Ishikawa (cell line): ENCODE measurements around the gene LYRM2.

ENCODE experiments used
- CEBPB ChIP-seq: IDR thresholded peaks from 2 replicates; pipeline ENCODE4 v1.6.1; 2012
- CREB1 ChIP-seq: IDR thresholded peaks from 2 replicates; pipeline ENCODE4 v1.6.1; 2012; ENCODE audit warnings: low read depth
- EGR1 ChIP-seq: IDR thresholded peaks from 2 replicates; pipeline ENCODE4 v1.6.1; 2012
- EP300 ChIP-seq: IDR thresholded peaks from 2 replicates; pipeline ENCODE4 v1.6.1; 2012; ENCODE audit warnings: borderline replicate concordance
- FOXM1 ChIP-seq: IDR thresholded peaks from 2 replicates; pipeline ENCODE4 v1.6.1; 2012; ENCODE audit warnings: low read depth, borderline replicate concordance
- MAX ChIP-seq: IDR thresholded peaks from 2 replicates; pipeline ENCODE4 v1.6.1; 2012
- NFIC ChIP-seq: IDR thresholded peaks from 2 replicates; pipeline ENCODE4 v1.6.1; 2012
- RAD21 ChIP-seq: IDR thresholded peaks from 2 replicates; pipeline ENCODE4 v1.6.1; 2012; ENCODE audit warnings: low read depth
- REST ChIP-seq: IDR thresholded peaks from 2 replicates; pipeline ENCODE4 v1.6.1; 2012; ENCODE audit warnings: low read depth, mild to moderate bottlenecking
- TAF1 ChIP-seq: IDR thresholded peaks from 2 replicates; pipeline ENCODE4 v1.6.1; 2012; ENCODE audit warnings: low read depth, mild to moderate bottlenecking
- TCF12 ChIP-seq: IDR thresholded peaks from 2 replicates; pipeline ENCODE4 v1.6.1; 2012; ENCODE audit warnings: low read depth
- TEAD4 ChIP-seq: IDR thresholded peaks from 2 replicates; pipeline ENCODE4 v1.6.1; 2012
- USF1 ChIP-seq: IDR thresholded peaks from 2 replicates; pipeline ENCODE4 v1.6.1; 2012
- YY1 ChIP-seq: IDR thresholded peaks from 2 replicates; pipeline ENCODE4 v1.6.1; 2012; ENCODE audit warnings: low read depth
- ZBTB7A ChIP-seq: IDR thresholded peaks from 2 replicates; pipeline ENCODE4 v1.6.1; 2012; ENCODE audit warnings: low read depth

LYRM2 gene

GRCh38 chr6:89613790-89614189, 24.8 kb downstream of the LYRM2 start:
- TF ChIP-seq REST (no peak), CREB1 (no peak), RAD21 (no peak), FOXM1 (no peak), USF1 (no peak), TCF12 (no peak), YY1 (no peak), CEBPB (no peak), EGR1 (no peak), NFIC (no peak), ZBTB7A (no peak), MAX (no peak), TEAD4 (no peak), TAF1 (no peak), EP300 (no peak)

- no peak for TF ChIP-seq CREB1
- no peak for TF ChIP-seq CEBPB
- TF ChIP-seq USF1: no peak
- no peak for TF ChIP-seq FOXM1
- no peak for TF ChIP-seq EP300
- TF ChIP-seq REST: no peak
- TF ChIP-seq TCF12: no peak
- TF ChIP-seq EGR1: no peak
- TF ChIP-seq ZBTB7A: no peak
- TF ChIP-seq MAX: no peak
- no peak for TF ChIP-seq NFIC
- TF ChIP-seq YY1: no peak
- TF ChIP-seq RAD21: no peak
- TF ChIP-seq TAF1: no peak
- no peak for TF ChIP-seq TEAD4
Measured at GRCh38 chr6:89612121-89612520, 26.4 kb downstream of the LYRM2 start.

- TF ChIP-seq USF1 (no peak), EP300 (no peak), RAD21 (no peak)
Measured at GRCh38 chr6:89611666-89612065, 26.9 kb downstream of the LYRM2 start.

- TF ChIP-seq CEBPB (no peak), RAD21 (peak; percentile 71)
Measured at GRCh38 chr6:89610149-89610642, 28.4 kb downstream of the LYRM2 start.

- TF ChIP-seq TAF1: no peak
- TF ChIP-seq RAD21: no peak
- no peak for TF ChIP-seq TEAD4
- TF ChIP-seq ZBTB7A: no peak
- TF ChIP-seq USF1: no peak
- no peak for TF ChIP-seq NFIC
- TF ChIP-seq EGR1: no peak
- no peak for TF ChIP-seq CEBPB
- no peak for TF ChIP-seq EP300
- no peak for TF ChIP-seq CREB1
- TF ChIP-seq MAX: no peak
- TF ChIP-seq TCF12: no peak
Measured at GRCh38 chr6:89605861-89606260, 32.7 kb downstream of the LYRM2 start.

GRCh38 chr6:89604653-89605052, 33.9 kb downstream of the LYRM2 start:
- TF ChIP-seq EGR1: no peak
- TF ChIP-seq MAX: no peak
- no peak for TF ChIP-seq EP300
- TF ChIP-seq ZBTB7A: no peak
- TF ChIP-seq RAD21: no peak
- no peak for TF ChIP-seq TAF1
- no peak for TF ChIP-seq FOXM1
- TF ChIP-seq CEBPB: no peak
- no peak for TF ChIP-seq TEAD4
- TF ChIP-seq REST: no peak
- no peak for TF ChIP-seq YY1
- TF ChIP-seq NFIC: no peak
- no peak for TF ChIP-seq TCF12
